ENCODE data around the gene AGPAT1.
A peak's percentile ranks its signal among the peaks of the same experiment; 100 is the strongest.
"Not testable (repeated sequence)": the region's sequence is repeated elsewhere in the genome, so short reads cannot be mapped to it uniquely, and the experiment has no call there.

Gene AGPAT1

GRCh38 chr6:32198345-32198696, 22.4 kb upstream of the AGPAT1 start:
- DNase-seq = no peak

- DNase-seq = no peak
Observed at GRCh38 chr6:32196682-32197616, 21.1 kb upstream of the AGPAT1 start.

- DNase-seq = peak; percentile 59
Observed at GRCh38 chr6:32195902-32196681, 20.2 kb upstream of the AGPAT1 start.

GRCh38 chr6:32195652-32195901, 19.7 kb upstream of the AGPAT1 start:
- DNase-seq = peak; percentile 100

GRCh38 chr6:32194825-32195651, 19.2 kb upstream of the AGPAT1 start:
- DNase-seq = peak; percentile 36

- no peak for DNase-seq
Observed at GRCh38 chr6:32194388-32194787, 18.5 kb upstream of the AGPAT1 start.

- DNase-seq = not testable (repeated sequence)
Observed at GRCh38 chr6:32193096-32193495, 17.2 kb upstream of the AGPAT1 start.

GRCh38 chr6:32192608-32193039, 16.7 kb upstream of the AGPAT1 start, which contains the start of gene GPSM3:
GPSM3 (minus strand) TSS chr6:32192643; CDS start chr6:32192513, 130 bp downstream.
- peak; percentile 47 for DNase-seq

GRCh38 chr6:32191696-32192607, 16.1 kb upstream of the AGPAT1 start:
- peak; percentile 22 for DNase-seq

GRCh38 chr6:32190911-32191677, 15.2 kb upstream of the AGPAT1 start:
- DNase-seq = no peak

GRCh38 chr6:32190054-32190851, 14.4 kb upstream of the AGPAT1 start, which contains the start of gene PBX2:
PBX2 (minus strand) TSS chr6:32190202; CDS start chr6:32189915, 287 bp downstream.
- DNase-seq = peak; percentile 80

- no peak for DNase-seq
Observed at GRCh38 chr6:32189742-32190053, 13.8 kb upstream of the AGPAT1 start.

GRCh38 chr6:32189069-32189741, 13.3 kb upstream of the AGPAT1 start:
- no peak for DNase-seq

- DNase-seq = no peak
Observed at GRCh38 chr6:32188381-32189068, 12.6 kb upstream of the AGPAT1 start.

- not testable (repeated sequence) for DNase-seq
Observed at GRCh38 chr6:32187725-32188380, 12.0 kb upstream of the AGPAT1 start.

GRCh38 chr6:32187009-32187709, 11.3 kb upstream of the AGPAT1 start:
- DNase-seq = no peak

GRCh38 chr6:32186151-32186840, 10.4 kb upstream of the AGPAT1 start:
- DNase-seq = not testable (repeated sequence)
